Upper lobe of right lung (tissue), 1 donor: ENCODE results near the gene OR4C6. TPM values are rescaled to one million over a fixed set of nuclear protein-coding genes. Genes with fewer than 3 reads are reported as not detected.

Experiments
- ATAC-seq: fragments of 200-7000 bp; cut with Tn5 transposase; one replicate; pipeline ENCODE4 v1.9.1; 2020; ENCODE audit warnings: mild to moderate bottlenecking, moderate library complexity
- DNase-seq: peaks from one replicate; pipeline ENCODE4 v3.0.0-alpha.2; 2020
- H3K27ac ChIP-seq: fragments of 200-600 bp; one replicate; pipeline ENCODE4 v1.8.0; 2022
- H3K27me3 ChIP-seq: fragments of 200-600 bp; one replicate; pipeline ENCODE4 v1.8.0; 2022; ENCODE audit warnings: mild to moderate bottlenecking
- H3K36me3 ChIP-seq: fragments of 200-600 bp; one replicate; pipeline ENCODE4 v1.8.0; 2022
- H3K4me1 ChIP-seq: fragments of 200-600 bp; one replicate; pipeline ENCODE4 v1.8.0; 2022
- H3K4me3 ChIP-seq: fragments of 200-600 bp; one replicate; pipeline ENCODE4 v1.8.0; 2022; ENCODE audit warnings: mild to moderate bottlenecking
- H3K9me3 ChIP-seq: fragments of 200-600 bp; one replicate; pipeline ENCODE4 v1.8.0; 2022
- CTCF ChIP-seq: fragments of 200-600 bp; IDR thresholded peaks from one replicate; pipeline ENCODE4 v1.8.0; 2022; ENCODE audit warnings: antibody characterized with exemption
- intact Hi-C: fragments of 100-400 bp; cut with DNase I; formaldehyde crosslinking; loops from one replicate; pipeline ENCODE4 v1.11.0; 2022
- total RNA-seq: library from RNA; stranded (reverse); fragmentation: NEBNext Ultra II Directional; extraction: Animal tissue kit (Norgen Biotek cat#: 25700); gene quantifications from one replicate; pipeline ENCODE4 v1.2.1, GENCODE V29; 2021
- donor health status: DM: no; HTN: yes; CAD: no; lungs with severe emphysema.

The OR4C6 gene
- total RNA-seq, 1 donor from 2014 or later, result not detected

GRCh38 chr11:55655096-55655495, 6.9 kb upstream of the OR4C6 start:
- no peak for ATAC-seq
- intact Hi-C loops, result no loop called here
- TF ChIP-seq CTCF, result no peak

GRCh38 chr11:55658031-55658573, 3.9 kb upstream of the OR4C6 start:
- no peaks in the 10 kb centered on the region for H3K4me1 ChIP-seq
- no peak overlapping the region for H3K4me3 ChIP-seq
- TF ChIP-seq CTCF, result no peak
- no peaks in the 10 kb centered on the region for H3K36me3 ChIP-seq
- ATAC-seq (peak; percentile 50), DNase-seq (no peak)
- no peaks in the 10 kb centered on the region for H3K27me3 ChIP-seq
- no peak overlapping the region for H3K27ac ChIP-seq
- intact Hi-C loops, result no loop called here
- H3K9me3 ChIP-seq, result no peaks in the 10 kb centered on the region

More at GRCh38 chr11:55655096-55655495, 6.9 kb upstream of the OR4C6 start:
- Histone ChIP-seq H3K9me3 (no peaks in the 10 kb centered on the region), H3K36me3 (no peaks in the 10 kb centered on the region), H3K27me3 (no peaks in the 10 kb centered on the region), H3K4me1 (no peaks in the 10 kb centered on the region), H3K4me3 (no peak overlapping the region), H3K27ac (no peak overlapping the region)
- DNase-seq, result no peak

GRCh38 chr11:55658608-55659007, 3.4 kb upstream of the OR4C6 start:
- DNase-seq (no peak), ATAC-seq (no peak)
- TF ChIP-seq CTCF, result no peak
- intact Hi-C loops, result no loop called here
- Histone ChIP-seq H3K4me1 (no peaks in the 10 kb centered on the region), H3K4me3 (no peak overlapping the region), H3K27me3 (no peaks in the 10 kb centered on the region), H3K36me3 (no peaks in the 10 kb centered on the region), H3K9me3 (no peaks in the 10 kb centered on the region), H3K27ac (no peak overlapping the region)

DNA sequence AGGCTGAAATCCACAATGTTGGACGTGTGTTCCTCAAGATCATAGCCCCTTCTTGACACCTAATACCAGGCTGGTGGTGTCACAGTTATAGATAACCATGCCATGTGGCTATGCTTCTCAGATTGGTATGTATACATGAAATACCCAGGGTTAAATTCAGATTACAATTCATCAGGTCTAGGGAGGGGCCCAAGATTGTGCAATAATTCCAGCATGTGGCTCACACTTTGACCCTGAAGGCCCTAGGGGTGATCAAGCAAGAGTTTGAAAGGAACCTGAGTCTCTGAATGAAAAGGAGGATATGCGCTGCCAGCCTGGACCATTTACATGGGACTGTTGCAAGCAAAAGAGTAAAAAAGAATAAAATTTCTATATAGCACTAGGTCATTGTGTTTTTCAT, 7.4 kb downstream of the OR4C6 start:
- Histone ChIP-seq H3K27me3 (no peaks in the 10 kb centered on the region), H3K4me1 (no peaks in the 10 kb centered on the region), H3K36me3 (no peaks in the 10 kb centered on the region), H3K9me3 (no peaks in the 10 kb centered on the region), H3K4me3 (no peak overlapping the region), H3K27ac (no peak overlapping the region)
- no peak for ATAC-seq
- TF ChIP-seq CTCF, result no peak
- no peak for DNase-seq
- intact Hi-C loops, result no loop called here

GRCh38 chr11:55673860-55674259, 11.9 kb downstream of the OR4C6 start:
- Histone ChIP-seq H3K4me3 (no peak overlapping the region), H3K4me1 (no peaks in the 10 kb centered on the region), H3K9me3 (no peaks in the 10 kb centered on the region), H3K27ac (no peak overlapping the region), H3K27me3 (no peaks in the 10 kb centered on the region), H3K36me3 (no peaks in the 10 kb centered on the region)
- ATAC-seq (no peak), DNase-seq (no peak)
- intact Hi-C loops, result no loop called here
- no peak for TF ChIP-seq CTCF

- Histone ChIP-seq H3K36me3 (no peaks in the 10 kb centered on the region), H3K4me3 (no peak overlapping the region), H3K27ac (no peak overlapping the region), H3K4me1 (no peaks in the 10 kb centered on the region), H3K9me3 (no peaks in the 10 kb centered on the region), H3K27me3 (no peaks in the 10 kb centered on the region)
- no peak for DNase-seq
- TF ChIP-seq CTCF, result no peak
- ATAC-seq, result no peak
- intact Hi-C loops, result no loop called here
Observed at GRCh38 chr11:55697817-55698216, 35.8 kb downstream of the OR4C6 start.
